ENCODE measurements around the gene PGBD4. TPM values are rescaled to one million over a fixed set of nuclear protein-coding genes. Genes with fewer than 3 reads are reported as not detected.

PGBD4 gene
- total RNA-seq, result 1 to 10 TPM; 1.2 to 1.4 TPM
- long read RNA-seq, donor 1, result 0 reads
- long read RNA-seq, donor 2, full-length matches to known transcripts, result 5 of 5 reads
- long read RNA-seq, donor 2, partial matches to known transcripts, result 0 of 5 reads
- long read RNA-seq, donor 2, other reads (novel, unspliced or antisense), result 0 of 5 reads

DNA sequence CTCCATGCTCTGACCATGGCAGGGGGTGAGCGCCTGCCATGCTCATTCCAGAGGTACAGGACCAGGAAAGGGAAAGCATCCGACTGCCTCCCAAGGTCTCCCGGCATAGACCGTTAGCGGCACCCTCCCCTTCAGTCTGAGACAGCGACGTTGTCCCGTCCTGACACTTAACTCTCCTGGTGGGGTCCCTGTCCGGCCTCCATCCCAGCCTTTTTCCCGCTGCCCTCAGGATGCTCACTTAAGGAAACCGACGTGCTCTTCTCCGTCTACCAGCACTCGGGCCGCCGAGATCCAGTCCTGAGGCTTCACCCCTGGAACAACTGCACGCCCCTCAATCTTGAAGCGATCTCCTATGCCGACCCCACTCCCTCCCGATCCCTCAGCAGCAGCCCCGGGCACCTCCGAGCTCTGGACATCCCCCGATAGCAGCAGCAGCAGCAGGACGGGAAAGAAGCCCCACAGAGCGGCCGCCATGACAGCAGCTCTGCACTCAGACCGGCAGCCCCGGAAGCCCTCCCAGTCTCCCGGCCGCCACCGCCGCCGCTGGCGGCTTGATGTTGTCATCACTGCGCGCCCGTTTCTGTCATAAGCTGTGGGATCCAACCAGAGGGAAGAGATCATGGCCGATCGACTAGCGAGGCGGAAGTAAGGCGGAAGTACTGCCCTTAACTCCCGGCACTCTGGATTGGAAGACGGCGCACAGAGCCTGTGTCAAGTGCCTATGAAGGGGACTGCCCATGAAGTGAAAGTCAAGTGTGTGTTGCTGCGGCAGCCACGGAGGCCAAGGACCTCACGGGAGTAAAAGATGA, at the start of gene PGBD4, which contains the start of gene EMC7:
Gene PGBD4, plus strand, starts transcription at position 718 of the 809 bp plus-strand sequence. CDS start 449 bp downstream, outside the sequence.
Gene EMC7, minus strand, starts transcription at position 497 of the 809 bp plus-strand sequence. Its CDS starts 23 bp downstream, at position 474.
- DNase-seq (ENCODE audit: low spot score), result peak; percentile 100
- intact Hi-C loops (cut with DNase I), result loop anchor here in 1 of 2 donors (10.0 kb wide), 1 partner anchor 123 kb away; the partner anchor contains the start of gene EMC4

DNA sequence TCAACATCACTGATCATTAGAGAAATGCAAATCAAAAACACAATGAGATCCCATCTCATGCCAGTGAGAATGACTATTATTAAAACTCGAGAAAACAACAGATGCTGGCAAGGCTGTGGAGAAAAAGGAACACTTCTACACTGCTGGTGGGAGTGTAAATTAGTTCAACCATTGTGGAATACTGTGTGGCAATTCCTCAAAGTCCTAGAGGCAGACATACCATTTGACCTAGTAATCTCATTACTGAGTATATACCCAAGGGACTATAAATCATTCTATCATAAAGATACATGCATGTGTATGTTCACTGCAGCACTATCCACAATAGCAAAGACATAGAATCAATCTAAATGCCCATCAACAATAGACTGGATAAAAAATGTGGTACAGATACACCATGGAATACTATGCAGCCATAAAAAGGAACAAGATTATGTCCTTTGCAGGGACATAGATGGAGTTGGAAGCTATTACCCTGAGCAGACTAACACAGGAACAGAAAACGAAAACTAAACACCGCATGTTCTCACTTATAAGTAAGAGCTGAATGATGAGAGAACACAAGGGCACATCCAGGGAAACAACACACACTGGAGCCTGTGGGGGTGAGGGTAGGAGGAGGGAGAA, 47.7 kb upstream of the PGBD4 start:
- intact Hi-C loops (cut with DNase I), result no loop called here

DNA sequence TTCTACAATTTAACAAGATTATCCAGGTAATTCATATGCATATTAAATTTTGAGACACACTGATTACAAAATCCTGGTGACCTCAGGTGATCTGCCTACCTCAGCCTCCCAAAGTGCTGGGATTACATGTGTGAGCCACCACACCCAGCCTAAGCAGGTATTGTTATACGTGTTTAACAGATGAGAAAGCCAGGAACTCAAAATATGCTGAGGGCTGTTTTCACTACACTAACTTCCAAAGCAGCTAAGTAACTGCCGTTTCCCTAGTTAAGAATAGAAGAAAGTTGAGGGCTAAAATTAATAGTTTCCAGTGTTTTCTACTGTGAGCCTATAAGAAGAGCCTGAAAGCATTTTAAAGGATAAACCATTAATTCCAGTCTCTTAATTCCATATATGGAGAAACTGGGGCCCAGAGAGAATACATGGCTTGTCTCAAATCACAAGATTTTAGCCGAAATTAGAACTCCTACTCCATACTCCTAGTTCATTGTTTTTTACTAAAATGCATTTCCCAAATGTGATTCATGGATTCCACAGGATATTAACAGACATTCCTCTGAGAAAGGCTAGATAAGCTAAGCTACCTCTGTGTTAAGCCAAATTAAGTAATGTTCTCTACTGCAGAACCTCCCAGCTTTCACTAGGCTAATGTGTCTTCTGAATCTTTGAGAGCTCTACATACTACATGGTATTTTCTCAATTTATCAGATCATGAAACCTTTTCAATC, 45.9 kb upstream of the PGBD4 start:
- DNase-seq (ENCODE audit: low spot score), result no peak
- intact Hi-C loops (cut with DNase I), result loop anchor here in 1 of 2 donors (5.0 kb wide), 1 partner anchor 156 kb away; the partner anchor contains the start of gene KATNBL1

More for the DNA sequence above, 47.7 kb upstream of the PGBD4 start:
- DNase-seq (ENCODE audit: low spot score), result no peak

DNA sequence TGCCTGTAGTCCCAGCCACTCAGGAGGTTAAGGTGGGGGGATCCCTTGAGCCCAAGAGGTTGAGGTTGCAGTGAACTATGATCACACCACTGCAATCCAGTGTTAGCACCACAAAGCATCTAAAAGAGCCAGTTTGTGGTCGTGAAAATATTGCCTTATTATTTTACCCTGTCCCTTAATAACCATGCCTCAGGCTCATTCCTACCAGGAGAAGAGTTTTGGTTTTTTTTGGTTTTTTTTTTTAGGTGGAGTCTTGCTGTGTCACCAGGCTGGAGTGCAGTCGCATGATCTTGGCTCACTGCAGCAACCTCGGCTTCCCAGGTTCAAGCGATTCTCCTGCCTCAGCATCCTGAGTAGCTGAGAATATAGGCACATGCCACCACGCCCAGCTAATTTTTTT, 45.0 kb upstream of the PGBD4 start:
- intact Hi-C loops (cut with DNase I), result loop anchor here in 1 of 2 donors (5.0 kb wide), 1 partner anchor 155 kb away; the partner anchor contains the start of gene KATNBL1
- DNase-seq (ENCODE audit: low spot score), result no peak

DNA sequence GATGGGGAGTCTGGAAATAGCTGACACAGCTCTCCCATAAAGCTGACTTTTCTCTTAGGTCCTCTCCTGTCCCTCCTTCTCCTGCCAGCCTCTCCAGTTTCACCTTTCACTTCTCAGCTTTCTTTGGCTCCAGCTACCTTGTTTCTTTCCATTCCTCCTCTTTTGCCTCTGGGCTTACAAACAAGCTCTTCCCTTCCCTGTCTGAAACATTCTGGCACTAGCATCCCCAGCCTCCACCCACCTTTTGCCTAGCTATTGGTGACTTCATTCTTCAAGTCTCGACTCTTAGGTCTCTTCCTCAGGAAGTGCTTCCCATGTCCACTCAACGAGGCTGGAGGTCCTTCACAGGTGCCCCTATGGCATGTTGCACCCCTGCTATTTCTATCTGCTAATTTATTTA, 42.4 kb upstream of the PGBD4 start:
- intact Hi-C loops (cut with DNase I), result loop anchor here in 1 of 2 donors (5.0 kb wide), 1 partner anchor 153 kb away; the partner anchor contains the start of gene KATNBL1
- DNase-seq (ENCODE audit: low spot score), result no peak

DNA sequence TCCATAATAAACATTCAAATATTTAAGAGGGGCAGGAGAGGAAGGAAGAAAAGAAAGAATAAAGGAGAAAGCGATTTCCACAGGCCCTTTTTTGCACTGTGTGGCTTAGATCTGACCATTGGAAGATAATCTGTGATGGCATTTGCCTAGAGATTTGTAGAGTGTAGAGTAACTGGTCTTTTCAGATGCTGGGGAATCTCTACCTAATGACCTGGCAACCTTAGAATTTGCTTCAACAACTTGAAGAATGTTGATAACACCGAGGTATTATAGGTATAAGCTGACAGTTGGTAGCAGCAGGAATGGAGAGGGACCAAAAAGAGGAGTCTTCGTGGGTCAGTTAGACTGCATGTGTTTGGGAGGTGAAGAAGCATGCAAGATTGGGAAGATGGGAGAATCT, 41.9 kb upstream of the PGBD4 start:
- DNase-seq (ENCODE audit: low spot score), result no peak
- intact Hi-C loops (cut with DNase I), result loop anchor here (5.0 kb wide), 1 partner anchor 152 kb away; the partner anchor contains the start of gene KATNBL1 (in 2 of the 2)

DNA sequence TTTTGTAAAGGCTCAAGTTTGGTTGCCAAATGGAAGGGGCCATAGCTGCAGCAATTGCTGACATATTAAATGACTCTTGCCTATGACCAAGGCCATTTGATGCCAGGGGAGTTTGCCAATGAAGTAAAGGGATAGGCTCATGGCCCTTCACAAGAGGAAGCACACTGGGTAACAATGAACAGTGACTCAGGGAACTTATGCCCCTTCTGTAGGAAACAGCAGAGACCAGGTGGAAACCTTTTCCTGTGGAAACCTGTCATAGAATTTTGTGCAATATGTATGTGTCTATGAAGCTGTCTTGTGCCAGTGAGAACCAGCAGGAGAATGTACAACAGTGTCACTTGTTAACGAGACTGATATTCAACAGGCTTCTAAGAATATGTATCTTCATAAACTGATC, 37.4 kb upstream of the PGBD4 start:
- intact Hi-C loops (cut with DNase I), result loop anchor here in 1 of 2 donors (5.0 kb wide), 1 partner anchor 148 kb away; the partner anchor contains the start of gene KATNBL1
- DNase-seq (ENCODE audit: low spot score), result no peak

DNA sequence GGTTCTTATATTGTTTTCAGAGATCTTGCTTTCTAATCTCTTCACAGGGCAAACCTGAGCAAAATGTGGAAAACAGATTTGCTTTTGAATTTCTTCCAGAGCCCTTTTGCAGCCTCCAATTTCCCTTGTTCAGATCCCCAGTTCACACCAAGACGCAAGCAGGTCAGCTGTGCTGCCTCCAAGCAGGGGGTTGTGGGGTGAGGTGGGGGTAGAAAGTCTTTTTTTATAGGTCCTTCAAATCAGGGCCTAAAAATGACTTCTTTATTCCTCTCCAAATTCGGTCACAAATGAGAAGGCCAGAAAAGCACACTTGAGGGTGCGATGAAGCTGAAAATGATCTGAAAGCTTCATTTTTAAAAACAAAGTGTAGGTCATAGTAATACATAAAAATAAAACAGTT, 36.6 kb upstream of the PGBD4 start:
- no peak for DNase-seq (ENCODE audit: low spot score)
- intact Hi-C loops (cut with DNase I), result no loop called here

DNA sequence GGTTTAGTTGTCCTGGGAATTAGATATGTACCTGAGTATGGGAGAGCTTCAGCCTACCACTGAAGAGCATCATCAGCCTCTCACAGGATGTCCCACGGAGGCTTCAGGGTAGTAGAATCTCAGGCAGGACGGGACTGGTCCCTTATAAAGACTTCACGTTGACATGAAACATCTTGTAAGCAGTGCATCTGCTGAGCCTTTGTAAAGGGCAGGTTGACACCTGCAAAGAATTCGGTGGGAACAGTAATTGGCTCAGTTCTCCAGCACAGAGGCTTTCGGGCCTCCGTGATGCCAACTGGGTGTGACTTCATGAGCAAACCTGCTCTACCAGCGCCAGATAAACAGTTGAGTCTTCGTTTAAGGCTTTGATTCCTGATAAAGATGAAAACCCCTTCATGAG, 35.9 kb upstream of the PGBD4 start:
- intact Hi-C loops (cut with DNase I), result no loop called here
- DNase-seq (ENCODE audit: low spot score), result no peak

DNA sequence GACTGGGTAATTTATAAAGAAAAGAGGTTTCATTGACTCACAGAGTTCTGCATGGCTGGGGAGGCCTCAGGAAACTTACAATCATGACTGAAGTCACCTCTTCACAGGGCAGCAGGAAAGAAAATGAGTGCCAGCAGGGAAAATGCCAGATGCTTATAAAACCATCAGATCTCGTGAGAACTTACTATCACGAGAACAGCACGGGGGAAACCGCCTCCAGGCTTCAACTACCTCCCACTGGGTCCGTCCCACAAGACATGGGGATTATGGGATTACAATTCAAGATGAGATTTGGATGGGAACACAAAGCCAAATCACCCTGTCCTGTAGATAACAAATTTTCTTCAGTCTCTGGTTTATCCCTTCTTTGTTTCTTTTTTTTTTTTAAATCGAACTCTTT, 31.9 kb upstream of the PGBD4 start:
- DNase-seq (ENCODE audit: low spot score), result no peak
- intact Hi-C loops (cut with DNase I), result loop anchor here in 1 of 2 donors (5.0 kb wide), 1 partner anchor 1117 kb away; no protein-coding TSS in a partner anchor

DNA sequence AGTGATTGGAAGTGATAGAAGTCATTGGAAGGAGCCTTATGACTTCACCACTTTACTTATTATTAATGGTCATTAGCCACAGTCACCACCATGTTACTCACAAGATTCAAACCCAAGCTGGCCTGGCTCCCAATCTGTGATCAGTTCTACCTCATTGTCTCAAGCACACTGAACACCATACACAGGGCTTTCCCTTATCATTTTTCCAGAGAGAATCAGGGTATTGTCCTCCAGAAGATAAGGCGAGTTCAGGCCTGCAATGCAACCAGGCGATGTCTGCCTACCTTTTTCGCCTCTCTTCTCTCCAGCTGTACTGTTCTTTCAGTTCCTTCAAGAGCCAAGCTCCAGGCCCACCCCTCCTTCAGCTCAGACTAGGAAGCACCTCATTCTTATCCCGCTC, 25.1 kb upstream of the PGBD4 start:
- intact Hi-C loops (cut with DNase I), result no loop called here
- no peak for DNase-seq (ENCODE audit: low spot score)

DNA sequence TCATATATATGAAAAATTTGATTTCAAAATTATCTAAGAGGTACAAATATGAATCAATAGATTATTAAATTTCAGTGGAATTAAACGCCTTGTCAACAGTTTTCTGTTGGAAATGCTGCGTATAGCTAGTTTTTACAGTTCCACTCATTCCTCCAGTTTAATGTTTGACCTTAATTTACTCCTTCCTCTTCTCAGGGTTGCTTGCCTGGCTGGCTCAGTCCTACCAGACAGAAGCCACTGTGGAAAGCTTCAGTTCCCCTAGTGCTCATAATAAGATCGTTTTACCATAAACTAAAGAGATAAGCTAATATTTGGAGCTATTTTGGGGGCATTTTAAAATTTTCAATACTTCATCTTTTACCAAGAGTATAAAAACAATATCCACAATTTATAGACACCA, 23.0 kb upstream of the PGBD4 start:
- intact Hi-C loops (cut with DNase I), result no loop called here
- DNase-seq (ENCODE audit: low spot score), result no peak

DNA sequence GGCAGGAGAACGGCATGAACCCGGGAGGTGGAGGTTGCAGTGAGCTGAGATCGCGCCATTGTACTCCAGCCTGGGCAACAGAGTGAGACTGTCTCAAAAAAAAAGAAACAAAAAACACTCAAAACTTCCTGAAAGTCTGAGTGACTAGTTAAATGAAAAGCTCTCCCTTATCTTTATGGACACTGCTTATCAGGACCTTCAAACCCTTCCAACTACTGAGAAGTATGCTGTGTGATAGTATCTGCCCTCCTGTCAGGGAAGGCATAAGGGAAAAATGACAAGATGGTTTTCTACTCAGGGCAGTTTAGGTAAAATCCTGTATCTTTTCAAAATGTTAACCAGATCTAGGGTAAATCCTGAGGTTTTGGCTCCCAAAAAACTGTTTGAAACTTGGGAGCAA, 22.0 kb upstream of the PGBD4 start:
- no peak for DNase-seq (ENCODE audit: low spot score)
- intact Hi-C loops (cut with DNase I), result loop anchor here in 1 of 2 donors (2.0 kb wide), 1 partner anchor 69 kb away; no protein-coding TSS in a partner anchor

DNA sequence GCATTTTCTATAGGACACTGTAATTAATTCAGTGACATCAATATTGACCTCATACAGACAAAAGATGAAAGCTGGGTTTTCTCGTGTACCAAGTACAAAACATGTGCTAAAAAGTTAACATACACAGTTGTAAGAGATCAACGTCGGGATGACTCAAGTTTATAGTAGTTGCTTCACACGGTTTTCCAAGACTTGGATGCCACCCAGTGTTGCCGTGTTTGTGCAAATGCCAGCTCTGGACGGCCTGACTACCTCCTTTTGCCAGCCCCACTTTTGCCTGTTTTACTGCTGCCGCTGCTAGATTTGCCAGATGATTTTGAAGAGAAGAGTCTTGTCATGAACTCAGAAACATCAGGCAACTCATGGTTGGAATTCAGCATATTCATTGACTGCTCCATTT, 17.8 kb upstream of the PGBD4 start:
- DNase-seq (ENCODE audit: low spot score), result no peak
- intact Hi-C loops (cut with DNase I), result no loop called here

DNA sequence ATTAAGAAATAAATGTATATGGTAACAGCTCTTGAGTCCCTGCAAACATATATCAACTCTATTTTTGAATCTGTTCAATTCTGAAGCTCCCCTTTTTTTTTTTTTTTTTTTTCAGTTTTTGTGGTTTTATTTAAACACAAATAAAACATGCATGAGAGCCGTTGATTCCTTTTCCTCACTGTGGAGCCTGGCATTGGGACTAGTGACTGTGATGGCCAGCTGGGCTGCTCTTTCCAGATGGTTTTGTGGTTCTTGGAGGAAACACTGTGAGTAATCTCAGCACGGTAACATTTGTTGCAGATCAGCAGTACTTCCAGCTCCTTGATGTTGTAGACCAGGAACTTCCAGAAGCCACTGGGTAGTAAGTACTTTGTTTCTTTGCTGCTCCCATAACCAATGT, 16.1 kb upstream of the PGBD4 start:
- intact Hi-C loops (cut with DNase I), result no loop called here

DNA sequence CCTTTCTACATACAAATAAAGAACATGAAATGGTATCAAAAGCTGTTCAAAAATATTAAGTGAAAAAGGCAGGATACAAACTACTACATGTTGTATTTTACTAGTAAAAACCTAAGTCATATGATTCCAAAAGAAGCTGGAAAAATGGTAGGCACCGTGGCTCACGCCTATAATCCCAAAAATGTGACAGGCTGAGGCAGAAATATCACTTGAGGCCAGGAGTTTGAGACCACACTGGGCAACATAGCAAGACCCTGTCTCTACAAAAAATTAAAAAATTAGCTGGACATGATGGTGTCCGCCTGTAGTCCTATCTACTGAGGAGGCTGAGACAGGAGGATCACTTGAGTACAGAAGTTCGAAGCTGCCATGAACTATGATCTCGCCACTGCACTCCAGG, 2.0 kb upstream of the PGBD4 start:
- intact Hi-C loops (cut with DNase I), result loop anchor here in 1 of 2 donors (10.0 kb wide), 1 partner anchor 125 kb away; the partner anchor contains the start of gene EMC4
- DNase-seq (ENCODE audit: low spot score), result no peak

More for the DNA sequence above, 16.1 kb upstream of the PGBD4 start:
- DNase-seq (ENCODE audit: low spot score), result no peak

DNA sequence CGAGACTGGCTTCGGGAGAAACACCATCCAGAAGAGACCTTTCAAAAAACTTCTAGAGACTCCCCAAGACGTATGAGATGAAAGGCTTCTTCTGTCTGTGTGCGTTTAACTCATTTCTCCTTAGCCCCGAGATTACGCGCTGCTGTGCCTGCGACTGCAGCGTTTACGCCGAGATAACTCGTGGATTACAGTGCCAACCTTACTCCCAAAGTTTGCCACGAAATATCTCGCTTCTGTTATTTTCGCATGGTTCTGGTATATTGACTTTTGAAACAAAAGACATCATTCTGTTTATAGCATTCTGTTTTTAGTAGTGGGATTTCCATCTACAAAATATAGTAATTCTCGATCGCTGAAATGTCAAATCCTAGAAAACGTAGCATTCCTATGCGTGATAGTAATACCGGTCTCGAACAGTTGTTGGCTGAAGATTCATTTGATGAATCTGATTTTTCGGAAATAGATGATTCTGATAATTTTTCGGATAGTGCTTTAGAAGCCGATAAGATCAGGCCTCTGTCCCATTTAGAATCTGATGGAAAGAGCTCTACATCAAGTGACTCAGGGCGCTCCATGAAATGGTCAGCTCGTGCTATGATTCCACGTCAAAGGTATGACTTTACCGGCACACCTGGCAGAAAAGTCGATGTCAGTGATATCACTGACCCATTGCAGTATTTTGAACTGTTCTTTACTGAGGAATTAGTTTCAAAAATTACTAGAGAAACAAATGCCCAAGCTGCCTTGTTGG, 467 bp downstream of the PGBD4 start:
- intact Hi-C loops (cut with DNase I), result loop anchor here in 1 of 2 donors (10.0 kb wide), 1 partner anchor 122 kb away; the partner anchor contains the start of gene EMC4
- no peak for DNase-seq (ENCODE audit: low spot score)

DNA sequence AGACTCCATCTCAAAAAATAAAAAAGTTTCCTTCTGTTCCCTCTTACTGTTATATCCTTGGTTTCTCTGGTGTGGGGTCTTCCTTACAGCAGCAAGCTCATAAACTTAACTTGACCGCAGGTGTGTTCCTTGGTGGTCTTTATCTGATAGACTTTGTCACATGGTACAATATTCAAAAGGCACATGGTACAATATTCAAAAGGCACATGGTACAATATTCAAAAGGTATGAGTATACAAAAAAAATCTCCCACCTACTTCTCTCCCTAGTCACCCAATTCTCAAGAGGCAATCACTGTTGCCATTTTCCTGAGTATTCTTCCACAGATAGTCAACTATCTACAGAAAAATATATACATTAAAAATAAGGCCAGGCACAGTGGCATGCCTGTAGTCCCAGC, 4.5 kb downstream of the PGBD4 start:
- intact Hi-C loops (cut with DNase I), result loop anchor here in 1 of 2 donors (10.0 kb wide), 1 partner anchor 118 kb away; the partner anchor contains the start of gene EMC4
- no peak for DNase-seq (ENCODE audit: low spot score)

Measured in posterior vena cava (tissue), 2 donors.